Putamen (tissue), 1 donor: ENCODE results near the gene NAPA.
A peak's percentile ranks its signal among the peaks of the same experiment; 100 is the strongest.

Experiments
- DNase-seq: peaks from one replicate; pipeline ENCODE4 v3.0.0-alpha.2; 2016; ENCODE audit warnings: low spot score

NAPA gene

GRCh38 chr19:47521473-47522180 is 6.8 kb upstream of the NAPA start:
- DNase-seq: no peak

GRCh38 chr19:47520839-47521238 is 6.0 kb upstream of the NAPA start:
- DNase-seq: no peak

- DNase-seq: no peak
These were observed 5.5 kb upstream of the NAPA start for GRCh38 chr19:47520343-47520806.

- no peak for DNase-seq
These were observed 4.0 kb upstream of the NAPA start for GRCh38 chr19:47518854-47519253.

- DNase-seq: no peak
These were observed 3.3 kb upstream of the NAPA start for GRCh38 chr19:47518139-47518538.

GRCh38 chr19:47514151-47514868 is 553 bp downstream of the NAPA start:
- no peak for DNase-seq

- DNase-seq: no peak
These were observed 1.9 kb downstream of the NAPA start for GRCh38 chr19:47512948-47513319.

- DNase-seq: no peak
These were observed 2.5 kb downstream of the NAPA start for GRCh38 chr19:47512183-47512947.

GRCh38 chr19:47511681-47512080 is 3.2 kb downstream of the NAPA start:
- no peak for DNase-seq

GRCh38 chr19:47511128-47511517 is 3.7 kb downstream of the NAPA start:
- DNase-seq: no peak

GRCh38 chr19:47510516-47511127 is 4.2 kb downstream of the NAPA start:
- no peak for DNase-seq

GRCh38 chr19:47509973-47510372 is 4.9 kb downstream of the NAPA start:
- no peak for DNase-seq

- DNase-seq: no peak
These were observed 5.6 kb downstream of the NAPA start for GRCh38 chr19:47509170-47509847.

GRCh38 chr19:47508721-47509120 is 6.1 kb downstream of the NAPA start:
- no peak for DNase-seq

- DNase-seq: no peak
These were observed 6.8 kb downstream of the NAPA start for GRCh38 chr19:47507924-47508553.

- DNase-seq: peak; percentile 63
These were observed 7.9 kb downstream of the NAPA start for GRCh38 chr19:47507012-47507411.

GRCh38 chr19:47506459-47506858 is 8.4 kb downstream of the NAPA start:
- DNase-seq: no peak

- DNase-seq: no peak
These were observed 9.4 kb downstream of the NAPA start for GRCh38 chr19:47505506-47505905.

- DNase-seq: no peak
These were observed 11.1 kb downstream of the NAPA start for GRCh38 chr19:47503826-47504150.

GRCh38 chr19:47503130-47503825 is 11.6 kb downstream of the NAPA start:
- DNase-seq: no peak
